Activated naive CD4-positive, alpha-beta T cell treated with anti-CD3 and anti-CD28 coated beads, Interleukin-2, amount 50 U/mL, for 24 hours (primary cell): ENCODE data around the gene PTPN13.

ENCODE experiments used
- H3K27ac Mint-ChIP-seq: one replicate; pipeline ENCODE4 v1.8.0; 2021; ENCODE audit warnings: mild to moderate bottlenecking, mixed read lengths
- H3K27me3 Mint-ChIP-seq: one replicate; pipeline ENCODE4 v1.8.0; 2021; ENCODE audit warnings: mixed read lengths
- H3K36me3 Mint-ChIP-seq: one replicate; pipeline ENCODE4 v1.8.0; 2021; ENCODE audit warnings: mixed read lengths
- H3K4me1 Mint-ChIP-seq: one replicate; pipeline ENCODE4 v1.8.0; 2021; ENCODE audit warnings: mixed read lengths
- H3K4me3 Mint-ChIP-seq: one replicate; pipeline ENCODE4 v1.8.0; 2021; ENCODE audit warnings: mild to moderate bottlenecking, mixed read lengths
- H3K9me3 Mint-ChIP-seq: one replicate; pipeline ENCODE4 v1.8.0; 2021; ENCODE audit warnings: mixed read lengths

PTPN13 gene

GRCh38 chr4:86593688-86594558, at the start of gene PTPN13:
Gene PTPN13, plus strand, starts transcription at chr4:86594315. Its CDS starts 40,942 bp downstream, at chr4:86635257.
- H3K4me1 Mint-ChIP-seq, result peaks cover 16% of the 10 kb centered on the region
- H3K27ac Mint-ChIP-seq, result no peak within 1 kb of the TSS
- no peaks in the 10 kb centered on the region for H3K36me3 Mint-ChIP-seq
- H3K27me3 Mint-ChIP-seq, result peaks cover 41% of the 10 kb centered on the region
- peaks cover 5% of the 10 kb centered on the region for H3K9me3 Mint-ChIP-seq
- peak within 1 kb of the TSS; percentile 74 for H3K4me3 Mint-ChIP-seq

- Mint-ChIP-seq H3K27ac (no peak overlapping the region), H3K36me3 (no peaks in the 10 kb centered on the region), H3K4me1 (peaks cover 9% of the 10 kb centered on the region), H3K27me3 (peaks cover 2% of the 10 kb centered on the region), H3K9me3 (no peaks in the 10 kb centered on the region), H3K4me3 (no peak overlapping the region)
These were observed 47.0 kb upstream of the PTPN13 start for GRCh38 chr4:86547140-86547539.

- H3K9me3 Mint-ChIP-seq, result no peaks in the 10 kb centered on the region
- peaks cover 4% of the 10 kb centered on the region for H3K4me1 Mint-ChIP-seq
- H3K36me3 Mint-ChIP-seq, result no peaks in the 10 kb centered on the region
- H3K27me3 Mint-ChIP-seq, result no peaks in the 10 kb centered on the region
- H3K27ac Mint-ChIP-seq, result no peak overlapping the region
- H3K4me3 Mint-ChIP-seq, result no peak overlapping the region
These were observed 44.8 kb upstream of the PTPN13 start for GRCh38 chr4:86549163-86549788.

GRCh38 chr4:86551387-86551786, 42.7 kb upstream of the PTPN13 start:
- no peak overlapping the region for H3K27ac Mint-ChIP-seq
- H3K9me3 Mint-ChIP-seq, result no peaks in the 10 kb centered on the region
- H3K4me3 Mint-ChIP-seq, result no peak overlapping the region
- H3K27me3 Mint-ChIP-seq, result no peaks in the 10 kb centered on the region
- no peaks in the 10 kb centered on the region for H3K36me3 Mint-ChIP-seq
- no peaks in the 10 kb centered on the region for H3K4me1 Mint-ChIP-seq

GRCh38 chr4:86554646-86555045, 39.5 kb upstream of the PTPN13 start:
- Mint-ChIP-seq H3K36me3 (no peaks in the 10 kb centered on the region), H3K4me3 (no peak overlapping the region)

GRCh38 chr4:86556791-86557415, 37.2 kb upstream of the PTPN13 start:
- Mint-ChIP-seq H3K4me1 (no peaks in the 10 kb centered on the region), H3K9me3 (no peaks in the 10 kb centered on the region), H3K36me3 (no peaks in the 10 kb centered on the region), H3K4me3 (no peak overlapping the region), H3K27me3 (peaks cover 1% of the 10 kb centered on the region), H3K27ac (no peak overlapping the region)

More at GRCh38 chr4:86554646-86555045, 39.5 kb upstream of the PTPN13 start:
- H3K27ac Mint-ChIP-seq, result no peak overlapping the region
- H3K9me3 Mint-ChIP-seq, result no peaks in the 10 kb centered on the region
- no peaks in the 10 kb centered on the region for H3K27me3 Mint-ChIP-seq
- no peaks in the 10 kb centered on the region for H3K4me1 Mint-ChIP-seq

GRCh38 chr4:86557526-86557925, 36.6 kb upstream of the PTPN13 start:
- H3K27ac Mint-ChIP-seq, result no peak overlapping the region
- no peaks in the 10 kb centered on the region for H3K4me1 Mint-ChIP-seq
- H3K36me3 Mint-ChIP-seq, result no peaks in the 10 kb centered on the region
- H3K9me3 Mint-ChIP-seq, result no peaks in the 10 kb centered on the region
- no peak overlapping the region for H3K4me3 Mint-ChIP-seq
- H3K27me3 Mint-ChIP-seq, result peaks cover 1% of the 10 kb centered on the region

- no peaks in the 10 kb centered on the region for H3K36me3 Mint-ChIP-seq
- H3K27me3 Mint-ChIP-seq, result peaks cover 1% of the 10 kb centered on the region
- H3K4me1 Mint-ChIP-seq, result no peaks in the 10 kb centered on the region
- no peak overlapping the region for H3K27ac Mint-ChIP-seq
- H3K9me3 Mint-ChIP-seq, result no peaks in the 10 kb centered on the region
- H3K4me3 Mint-ChIP-seq, result no peak overlapping the region
These were observed 35.9 kb upstream of the PTPN13 start for GRCh38 chr4:86558258-86558657.

GRCh38 chr4:86558797-86559196, 35.3 kb upstream of the PTPN13 start:
- Mint-ChIP-seq H3K27ac (no peak overlapping the region), H3K4me3 (no peak overlapping the region), H3K9me3 (no peaks in the 10 kb centered on the region), H3K27me3 (peaks cover 1% of the 10 kb centered on the region), H3K36me3 (no peaks in the 10 kb centered on the region), H3K4me1 (no peaks in the 10 kb centered on the region)

- Mint-ChIP-seq H3K4me1 (no peaks in the 10 kb centered on the region), H3K27ac (no peak overlapping the region), H3K4me3 (no peak overlapping the region), H3K9me3 (no peaks in the 10 kb centered on the region), H3K36me3 (no peaks in the 10 kb centered on the region), H3K27me3 (peaks cover 1% of the 10 kb centered on the region)
These were observed 33.7 kb upstream of the PTPN13 start for GRCh38 chr4:86560447-86560846.

- H3K4me3 Mint-ChIP-seq, result no peak overlapping the region
- H3K27me3 Mint-ChIP-seq, result peaks cover 1% of the 10 kb centered on the region
- H3K4me1 Mint-ChIP-seq, result no peaks in the 10 kb centered on the region
- H3K27ac Mint-ChIP-seq, result no peak overlapping the region
- no peaks in the 10 kb centered on the region for H3K36me3 Mint-ChIP-seq
- H3K9me3 Mint-ChIP-seq, result no peaks in the 10 kb centered on the region
These were observed 32.9 kb upstream of the PTPN13 start for GRCh38 chr4:86561256-86561655.

GRCh38 chr4:86563416-86563815, 30.7 kb upstream of the PTPN13 start:
- Mint-ChIP-seq H3K4me3 (no peak overlapping the region), H3K9me3 (no peaks in the 10 kb centered on the region), H3K27ac (no peak overlapping the region), H3K4me1 (no peaks in the 10 kb centered on the region), H3K36me3 (no peaks in the 10 kb centered on the region), H3K27me3 (peaks cover 1% of the 10 kb centered on the region)

GRCh38 chr4:86564795-86565194, 29.3 kb upstream of the PTPN13 start:
- peaks cover 1% of the 10 kb centered on the region for H3K27me3 Mint-ChIP-seq
- no peak overlapping the region for H3K27ac Mint-ChIP-seq
- H3K36me3 Mint-ChIP-seq, result no peaks in the 10 kb centered on the region
- H3K4me3 Mint-ChIP-seq, result no peak overlapping the region
- no peaks in the 10 kb centered on the region for H3K4me1 Mint-ChIP-seq
- no peaks in the 10 kb centered on the region for H3K9me3 Mint-ChIP-seq

- no peaks in the 10 kb centered on the region for H3K9me3 Mint-ChIP-seq
- H3K27me3 Mint-ChIP-seq, result peaks cover 1% of the 10 kb centered on the region
- H3K36me3 Mint-ChIP-seq, result no peaks in the 10 kb centered on the region
- no peak overlapping the region for H3K4me3 Mint-ChIP-seq
- no peak overlapping the region for H3K27ac Mint-ChIP-seq
- no peaks in the 10 kb centered on the region for H3K4me1 Mint-ChIP-seq
These were observed 28.5 kb upstream of the PTPN13 start for GRCh38 chr4:86565651-86566050.

GRCh38 chr4:86569103-86569870, 24.8 kb upstream of the PTPN13 start:
- Mint-ChIP-seq H3K9me3 (no peaks in the 10 kb centered on the region), H3K4me1 (no peaks in the 10 kb centered on the region), H3K4me3 (no peak overlapping the region), H3K27me3 (no peaks in the 10 kb centered on the region), H3K27ac (no peak overlapping the region), H3K36me3 (no peaks in the 10 kb centered on the region)
